HCEC 1CT (cell line): Measurements from ENCODE around the gene CNTN5.

Experiments used
- DNase-seq: peaks from one replicate; pipeline ENCODE4 v3.0.0-alpha.2; 2017

CNTN5 gene

DNA sequence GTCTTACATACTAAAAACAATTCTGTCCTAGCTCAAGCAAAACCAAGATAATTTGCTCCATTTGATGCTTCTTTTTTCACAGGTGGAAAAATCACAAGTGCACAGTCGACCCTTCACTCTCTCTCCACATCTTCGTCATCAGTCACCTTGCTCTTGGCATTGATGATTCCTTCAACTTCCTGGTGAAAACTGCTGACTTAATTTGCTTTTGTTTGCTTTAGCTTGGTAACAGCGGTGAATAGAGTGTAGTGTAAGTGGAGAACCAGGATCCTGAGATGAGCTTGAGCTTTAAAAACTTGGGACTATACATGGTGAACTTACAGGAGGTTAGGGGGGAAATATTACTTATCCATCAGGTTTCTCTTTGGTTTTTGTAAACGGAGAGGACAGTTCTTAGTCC lies 1335.3 kb downstream of the CNTN5 start:
- DNase-seq: no peak

DNA sequence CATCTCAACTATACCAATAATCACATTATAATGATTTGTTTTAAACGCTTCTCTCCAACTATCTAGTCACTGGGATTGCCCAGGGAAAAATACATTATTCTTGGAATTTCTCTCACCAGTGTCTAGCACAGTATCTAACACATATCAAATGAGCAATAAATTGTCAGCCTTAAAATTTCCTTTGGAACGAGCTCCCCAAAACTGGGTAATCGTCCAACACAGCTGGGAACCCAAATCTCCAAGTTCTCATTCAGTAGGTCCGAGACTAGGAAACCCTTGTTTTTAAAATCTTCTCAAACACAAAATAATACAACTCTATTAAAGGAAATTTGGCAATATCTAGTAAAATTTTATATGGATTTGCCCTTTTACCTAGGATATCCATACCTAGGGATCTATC lies 1338.5 kb downstream of the CNTN5 start:
- no peak for DNase-seq

DNA sequence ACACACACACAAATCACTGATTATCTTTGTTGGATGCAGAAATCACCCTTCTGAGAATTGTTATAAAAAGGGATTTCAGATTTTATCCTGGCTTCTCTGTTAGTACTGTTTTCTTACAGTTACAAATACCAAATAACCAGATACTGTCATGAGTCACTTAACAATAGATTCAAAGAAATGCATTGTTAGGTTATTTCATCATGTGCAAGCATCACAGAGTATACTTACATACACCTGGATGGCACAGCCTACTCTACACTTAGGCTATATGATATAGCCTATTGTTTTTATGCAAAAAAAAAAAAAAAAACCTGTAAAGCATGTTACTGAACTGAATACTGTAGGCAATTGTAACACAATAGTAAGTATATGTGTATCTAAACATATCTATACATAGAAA lies 1347.1 kb downstream of the CNTN5 start:
- no peak for DNase-seq

DNA sequence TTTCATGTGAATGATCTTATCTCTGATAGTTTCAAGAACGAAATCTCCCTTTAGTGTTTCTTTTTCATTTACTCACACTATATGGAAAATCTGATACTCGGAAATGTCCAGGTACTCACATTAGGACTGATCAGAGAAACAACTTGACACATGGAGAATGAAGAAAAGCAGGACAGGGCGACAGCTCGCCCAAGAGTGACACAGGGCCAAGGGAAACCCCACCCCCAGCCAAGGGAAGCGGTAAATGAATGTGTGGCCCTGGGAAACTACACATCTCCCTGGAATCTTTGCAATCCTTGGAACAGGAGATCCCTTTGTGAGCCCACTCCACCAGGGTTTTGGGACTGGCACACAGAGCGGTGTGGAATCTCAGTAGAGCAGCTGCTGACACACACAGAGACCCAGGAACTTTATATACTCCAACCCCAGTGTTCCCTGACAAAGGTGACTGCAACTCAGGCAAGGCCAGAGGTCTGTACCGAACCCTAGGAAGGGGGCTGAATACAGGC lies 1362.7 kb downstream of the CNTN5 start:
- no peak for DNase-seq

DNA sequence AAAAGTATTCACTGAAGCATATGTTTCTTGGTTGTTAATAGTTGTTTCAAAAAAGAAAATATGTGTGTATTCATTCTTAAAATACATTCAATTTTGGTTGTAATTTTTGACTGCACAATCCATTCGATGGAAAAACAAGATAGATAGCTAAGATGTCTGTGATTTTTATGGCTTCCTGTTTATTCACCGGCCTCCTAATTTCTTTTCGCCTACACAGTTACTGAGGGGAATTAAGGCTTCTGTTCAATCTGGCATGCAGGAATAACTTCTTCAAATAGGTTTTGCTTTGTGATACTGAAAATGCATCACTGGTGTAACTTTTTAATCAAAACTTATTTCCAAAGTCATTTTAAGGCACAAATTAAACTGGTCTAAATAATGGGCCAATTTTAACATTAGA lies 1375.5 kb downstream of the CNTN5 start:
- no peak for DNase-seq

DNA sequence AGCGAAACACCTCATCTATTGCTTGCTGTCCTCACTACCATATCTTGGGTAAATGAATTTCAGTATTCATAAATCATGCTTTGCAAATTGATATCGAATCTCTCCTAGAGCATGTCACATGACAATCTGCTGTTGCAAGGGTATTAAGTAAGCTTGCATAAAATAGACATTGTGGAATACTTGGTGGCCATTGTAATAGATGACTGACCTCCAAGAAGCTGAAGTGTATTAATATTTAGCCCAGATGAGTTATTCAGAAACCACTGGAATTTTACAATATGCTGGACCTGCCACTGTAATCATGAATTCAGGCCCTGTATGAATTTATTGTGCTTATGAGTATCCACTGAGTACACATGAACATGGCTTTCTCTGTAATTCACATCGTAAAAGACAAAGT lies 1376.7 kb downstream of the CNTN5 start:
- no peak for DNase-seq

DNA sequence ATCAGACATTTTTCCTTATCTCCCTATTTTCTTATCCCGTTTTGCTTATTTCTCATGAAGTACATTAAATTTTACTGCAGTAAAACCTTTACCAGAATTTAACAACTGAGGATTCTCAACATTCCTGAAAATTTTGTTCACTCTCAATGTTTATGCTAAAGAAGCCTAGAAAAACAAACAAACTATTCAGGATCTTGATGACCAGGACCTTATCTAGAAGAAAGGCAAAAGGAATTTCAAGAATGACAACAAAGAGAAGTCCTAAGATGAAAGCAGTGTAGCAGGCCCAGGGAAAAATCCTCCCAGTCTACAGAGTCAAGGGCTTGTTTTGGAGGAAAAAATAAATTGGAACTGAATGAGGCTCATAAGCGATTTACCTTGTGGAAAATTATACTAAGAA lies 1383.1 kb downstream of the CNTN5 start:
- DNase-seq: peak; percentile 46

DNA sequence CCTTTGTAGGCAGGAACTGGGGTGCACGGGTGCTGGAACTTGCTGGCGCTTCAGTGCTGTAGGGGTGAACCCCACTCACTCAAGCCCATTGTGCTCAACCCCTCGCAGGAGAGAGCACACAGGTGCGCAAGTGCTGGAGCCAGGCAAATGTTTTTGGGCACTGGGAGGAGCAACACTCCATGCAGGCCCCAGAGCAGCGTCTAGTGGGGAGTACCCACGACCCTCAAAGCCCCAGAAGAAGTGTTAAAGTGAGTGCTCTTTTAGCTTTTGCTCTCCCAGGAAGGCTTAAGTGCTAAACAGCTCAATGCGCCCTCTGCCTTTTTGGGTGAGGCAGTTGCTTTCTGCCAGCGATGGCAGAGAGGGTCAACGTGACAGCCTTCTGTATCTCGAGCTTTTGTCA lies 1384.2 kb downstream of the CNTN5 start:
- DNase-seq: no peak
